PFSK-1 (cell line): ENCODE data around the gene LRRIQ1.

Experiments used
- POLR2AphosphoS5 ChIP-seq: IDR thresholded peaks from 2 replicates; pipeline ENCODE4 v1.6.1; 2012; ENCODE audit warnings: low read depth, mild to moderate bottlenecking, control low read depth, low read length, moderate library complexity
- TAF1 ChIP-seq: IDR thresholded peaks from 2 replicates; pipeline ENCODE4 v1.6.1; 2012; ENCODE audit warnings: low read length, control low read depth, borderline replicate concordance; ENCODE audit not compliant: insufficient read depth

- no peak for TF ChIP-seq POLR2AphosphoS5
- TF ChIP-seq TAF1, result no peak
Observed at GRCh38 chr12:85076688-85077430, 40.7 kb downstream of the LRRIQ1 start.
